Measurements from ENCODE around the gene MAP1LC3B2.

The MAP1LC3B2 gene

GRCh38 chr12:116528498-116528897 lies 30.7 kb upstream of the MAP1LC3B2 start:
- H3K9ac ChIP-seq (ENCODE audit: low read depth, low read length), result no peak overlapping the region
- H3K9me3 ChIP-seq (ENCODE audit: control insufficient read depth, insufficient read depth, low read length), result no peaks in the 10 kb centered on the region
- no peak overlapping the region for H3K4me3 ChIP-seq (ENCODE audit: low read depth, low read length)
- H3K36me3 ChIP-seq (ENCODE audit: control insufficient read depth, insufficient read depth, low read length), result no peaks in the 10 kb centered on the region
- H3K4me1 ChIP-seq (ENCODE audit: control insufficient read depth, insufficient read depth, low read length), result peaks cover 10% of the 10 kb centered on the region
- H3K27me3 ChIP-seq (ENCODE audit: control insufficient read depth, insufficient read depth, low read length), result no peaks in the 10 kb centered on the region

GRCh38 chr12:116529048-116529447 lies 30.1 kb upstream of the MAP1LC3B2 start:
- Histone ChIP-seq H3K36me3 (ENCODE audit: control insufficient read depth, insufficient read depth, low read length) (no peaks in the 10 kb centered on the region), H3K4me1 (ENCODE audit: control insufficient read depth, insufficient read depth, low read length) (peaks cover 10% of the 10 kb centered on the region), H3K4me3 (ENCODE audit: low read depth, low read length) (no peak overlapping the region), H3K9me3 (ENCODE audit: control insufficient read depth, insufficient read depth, low read length) (no peaks in the 10 kb centered on the region), H3K9ac (ENCODE audit: low read depth, low read length) (no peak overlapping the region), H3K27me3 (ENCODE audit: control insufficient read depth, insufficient read depth, low read length) (no peaks in the 10 kb centered on the region)

GRCh38 chr12:116529686-116530085 lies 29.5 kb upstream of the MAP1LC3B2 start:
- H3K4me1 ChIP-seq (ENCODE audit: control insufficient read depth, insufficient read depth, low read length), result peaks cover 12% of the 10 kb centered on the region

GRCh38 chr12:116532428-116532827 lies 26.8 kb upstream of the MAP1LC3B2 start:
- Histone ChIP-seq H3K27me3 (ENCODE audit: control insufficient read depth, insufficient read depth, low read length) (no peaks in the 10 kb centered on the region), H3K9me3 (ENCODE audit: control insufficient read depth, insufficient read depth, low read length) (no peaks in the 10 kb centered on the region), H3K36me3 (ENCODE audit: control insufficient read depth, insufficient read depth, low read length) (no peaks in the 10 kb centered on the region), H3K4me3 (ENCODE audit: low read depth, low read length) (no peak overlapping the region), H3K9ac (ENCODE audit: low read depth, low read length) (no peak overlapping the region), H3K4me1 (ENCODE audit: control insufficient read depth, insufficient read depth, low read length) (peaks cover 9% of the 10 kb centered on the region)

More at GRCh38 chr12:116529686-116530085, 29.5 kb upstream of the MAP1LC3B2 start:
- H3K9ac ChIP-seq (ENCODE audit: low read depth, low read length), result no peak overlapping the region
- no peaks in the 10 kb centered on the region for H3K9me3 ChIP-seq (ENCODE audit: control insufficient read depth, insufficient read depth, low read length)
- H3K4me3 ChIP-seq (ENCODE audit: low read depth, low read length), result no peak overlapping the region
- H3K36me3 ChIP-seq (ENCODE audit: control insufficient read depth, insufficient read depth, low read length), result no peaks in the 10 kb centered on the region
- H3K27me3 ChIP-seq (ENCODE audit: control insufficient read depth, insufficient read depth, low read length), result no peaks in the 10 kb centered on the region

GRCh38 chr12:116532986-116533342 lies 26.2 kb upstream of the MAP1LC3B2 start:
- Histone ChIP-seq H3K27me3 (ENCODE audit: control insufficient read depth, insufficient read depth, low read length) (no peaks in the 10 kb centered on the region), H3K4me1 (ENCODE audit: control insufficient read depth, insufficient read depth, low read length) (peaks cover 9% of the 10 kb centered on the region), H3K9me3 (ENCODE audit: control insufficient read depth, insufficient read depth, low read length) (no peaks in the 10 kb centered on the region), H3K36me3 (ENCODE audit: control insufficient read depth, insufficient read depth, low read length) (no peaks in the 10 kb centered on the region), H3K4me3 (ENCODE audit: low read depth, low read length) (peak overlapping the region; percentile 27), H3K9ac (ENCODE audit: low read depth, low read length) (no peak overlapping the region)

GRCh38 chr12:116533343-116534251 lies 25.6 kb upstream of the MAP1LC3B2 start:
- no peaks in the 10 kb centered on the region for H3K27me3 ChIP-seq (ENCODE audit: control insufficient read depth, insufficient read depth, low read length)
- no peaks in the 10 kb centered on the region for H3K9me3 ChIP-seq (ENCODE audit: control insufficient read depth, insufficient read depth, low read length)
- peak overlapping the region; percentile 74 for H3K4me3 ChIP-seq (ENCODE audit: low read depth, low read length)
- H3K36me3 ChIP-seq (ENCODE audit: control insufficient read depth, insufficient read depth, low read length), result no peaks in the 10 kb centered on the region
- H3K4me1 ChIP-seq (ENCODE audit: control insufficient read depth, insufficient read depth, low read length), result peaks cover 10% of the 10 kb centered on the region
- no peak overlapping the region for H3K9ac ChIP-seq (ENCODE audit: low read depth, low read length)

GRCh38 chr12:116534311-116535121 lies 24.7 kb upstream of the MAP1LC3B2 start:
- Histone ChIP-seq H3K9ac (ENCODE audit: low read depth, low read length) (no peak overlapping the region), H3K4me1 (ENCODE audit: control insufficient read depth, insufficient read depth, low read length) (peaks cover 18% of the 10 kb centered on the region), H3K27me3 (ENCODE audit: control insufficient read depth, insufficient read depth, low read length) (no peaks in the 10 kb centered on the region), H3K9me3 (ENCODE audit: control insufficient read depth, insufficient read depth, low read length) (no peaks in the 10 kb centered on the region), H3K36me3 (ENCODE audit: control insufficient read depth, insufficient read depth, low read length) (no peaks in the 10 kb centered on the region), H3K4me3 (ENCODE audit: low read depth, low read length) (peak overlapping the region; percentile 74)

GRCh38 chr12:116535241-116535640 lies 23.9 kb upstream of the MAP1LC3B2 start:
- H3K4me1 ChIP-seq (ENCODE audit: control insufficient read depth, insufficient read depth, low read length), result peaks cover 23% of the 10 kb centered on the region
- no peaks in the 10 kb centered on the region for H3K27me3 ChIP-seq (ENCODE audit: control insufficient read depth, insufficient read depth, low read length)
- no peak overlapping the region for H3K9ac ChIP-seq (ENCODE audit: low read depth, low read length)
- H3K9me3 ChIP-seq (ENCODE audit: control insufficient read depth, insufficient read depth, low read length), result no peaks in the 10 kb centered on the region
- no peaks in the 10 kb centered on the region for H3K36me3 ChIP-seq (ENCODE audit: control insufficient read depth, insufficient read depth, low read length)
- no peak overlapping the region for H3K4me3 ChIP-seq (ENCODE audit: low read depth, low read length)

- H3K9ac ChIP-seq (ENCODE audit: low read depth, low read length), result no peak overlapping the region
- no peak overlapping the region for H3K4me3 ChIP-seq (ENCODE audit: low read depth, low read length)
- H3K36me3 ChIP-seq (ENCODE audit: control insufficient read depth, insufficient read depth, low read length), result no peaks in the 10 kb centered on the region
- H3K4me1 ChIP-seq (ENCODE audit: control insufficient read depth, insufficient read depth, low read length), result peaks cover 23% of the 10 kb centered on the region
- H3K9me3 ChIP-seq (ENCODE audit: control insufficient read depth, insufficient read depth, low read length), result no peaks in the 10 kb centered on the region
- no peaks in the 10 kb centered on the region for H3K27me3 ChIP-seq (ENCODE audit: control insufficient read depth, insufficient read depth, low read length)
Measured at GRCh38 chr12:116537101-116537904, 21.9 kb upstream of the MAP1LC3B2 start.

- no peak overlapping the region for H3K9ac ChIP-seq (ENCODE audit: low read depth, low read length)
- no peaks in the 10 kb centered on the region for H3K36me3 ChIP-seq (ENCODE audit: control insufficient read depth, insufficient read depth, low read length)
- no peaks in the 10 kb centered on the region for H3K9me3 ChIP-seq (ENCODE audit: control insufficient read depth, insufficient read depth, low read length)
- no peak overlapping the region for H3K4me3 ChIP-seq (ENCODE audit: low read depth, low read length)
- H3K4me1 ChIP-seq (ENCODE audit: control insufficient read depth, insufficient read depth, low read length), result peaks cover 23% of the 10 kb centered on the region
- H3K27me3 ChIP-seq (ENCODE audit: control insufficient read depth, insufficient read depth, low read length), result no peaks in the 10 kb centered on the region
Measured at GRCh38 chr12:116538076-116538591, 21.0 kb upstream of the MAP1LC3B2 start.

GRCh38 chr12:116538682-116539305 lies 20.4 kb upstream of the MAP1LC3B2 start:
- H3K27me3 ChIP-seq (ENCODE audit: control insufficient read depth, insufficient read depth, low read length), result no peaks in the 10 kb centered on the region
- H3K36me3 ChIP-seq (ENCODE audit: control insufficient read depth, insufficient read depth, low read length), result no peaks in the 10 kb centered on the region
- H3K4me3 ChIP-seq (ENCODE audit: low read depth, low read length), result no peak overlapping the region
- peaks cover 23% of the 10 kb centered on the region for H3K4me1 ChIP-seq (ENCODE audit: control insufficient read depth, insufficient read depth, low read length)
- no peaks in the 10 kb centered on the region for H3K9me3 ChIP-seq (ENCODE audit: control insufficient read depth, insufficient read depth, low read length)
- no peak overlapping the region for H3K9ac ChIP-seq (ENCODE audit: low read depth, low read length)

Data from iPS-15b (cell line).